ENCODE measurements around the gene HSPG2. TPM values are rescaled to one million over a fixed set of nuclear protein-coding genes. Genes with fewer than 3 reads are reported as not detected.

HSPG2 gene
- total and polyA plus RNA-seq, 9 of the 15 experiments (the other 6 are each of a cell fraction or from before 2014, with no cell fraction given) = 0.14 to 160 (median 15.7) TPM

DNA sequence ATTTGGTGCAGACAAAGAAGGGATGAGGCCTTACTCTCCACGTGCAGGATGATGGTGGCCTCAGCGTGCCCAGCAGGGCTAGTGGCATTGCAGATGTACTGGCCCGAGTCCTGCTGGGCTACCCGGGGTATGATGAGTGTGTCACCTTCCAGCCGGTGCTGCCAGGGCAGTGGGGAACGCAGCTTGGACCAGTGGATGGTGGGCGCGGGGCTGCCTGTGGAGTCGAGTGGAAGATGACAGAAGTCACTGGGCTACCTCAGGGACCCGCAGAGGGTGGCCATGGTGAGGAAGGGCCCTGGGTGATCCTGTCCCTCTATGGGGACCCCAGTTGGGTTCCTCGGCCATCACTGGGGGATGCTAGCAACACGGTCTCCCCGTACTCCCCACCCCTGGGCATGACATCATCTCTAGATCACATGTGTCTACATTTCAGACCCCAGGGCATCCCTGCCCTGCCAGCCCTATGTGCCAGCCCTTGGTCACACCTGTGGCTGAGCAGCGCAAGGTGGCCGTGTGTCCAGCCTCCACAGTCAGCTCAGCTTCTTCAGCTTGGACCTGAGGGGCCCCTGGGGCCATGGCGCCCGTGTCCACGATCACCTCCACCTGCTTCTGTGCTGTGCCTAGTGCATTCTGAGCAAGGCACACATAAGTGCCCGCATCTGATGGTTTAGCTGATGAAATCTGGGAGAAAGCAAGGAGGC lies 97.6 kb downstream of the HSPG2 start (continued):
- TF ChIP-seq, protein P1, sequence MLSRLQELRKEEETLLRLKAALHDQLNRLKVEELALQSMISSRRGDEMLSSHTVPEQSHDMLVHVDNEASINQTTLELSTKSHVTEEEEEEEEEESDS (CRISPR knock-in tag; IDR thresholded peaks at IDR 0.05) = no peak
- TF ChIP-seq, protein P2, sequence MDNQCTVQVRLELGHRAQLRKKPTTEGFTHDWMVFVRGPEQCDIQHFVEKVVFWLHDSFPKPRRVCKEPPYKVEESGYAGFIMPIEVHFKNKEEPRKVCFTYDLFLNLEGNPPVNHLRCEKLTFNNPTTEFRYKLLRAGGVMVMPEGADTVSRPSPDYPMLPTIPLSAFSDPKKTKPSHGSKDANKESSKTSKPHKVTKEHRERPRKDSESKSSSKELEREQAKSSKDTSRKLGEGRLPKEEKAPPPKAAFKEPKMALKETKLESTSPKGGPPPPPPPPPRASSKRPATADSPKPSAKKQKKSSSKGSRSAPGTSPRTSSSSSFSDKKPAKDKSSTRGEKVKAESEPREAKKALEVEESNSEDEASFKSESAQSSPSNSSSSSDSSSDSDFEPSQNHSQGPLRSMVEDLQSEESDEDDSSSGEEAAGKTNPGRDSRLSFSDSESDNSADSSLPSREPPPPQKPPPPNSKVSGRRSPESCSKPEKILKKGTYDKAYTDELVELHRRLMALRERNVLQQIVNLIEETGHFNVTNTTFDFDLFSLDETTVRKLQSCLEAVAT (IDR thresholded peaks at IDR 0.05) = no peak
- TF ChIP-seq, protein P3, sequence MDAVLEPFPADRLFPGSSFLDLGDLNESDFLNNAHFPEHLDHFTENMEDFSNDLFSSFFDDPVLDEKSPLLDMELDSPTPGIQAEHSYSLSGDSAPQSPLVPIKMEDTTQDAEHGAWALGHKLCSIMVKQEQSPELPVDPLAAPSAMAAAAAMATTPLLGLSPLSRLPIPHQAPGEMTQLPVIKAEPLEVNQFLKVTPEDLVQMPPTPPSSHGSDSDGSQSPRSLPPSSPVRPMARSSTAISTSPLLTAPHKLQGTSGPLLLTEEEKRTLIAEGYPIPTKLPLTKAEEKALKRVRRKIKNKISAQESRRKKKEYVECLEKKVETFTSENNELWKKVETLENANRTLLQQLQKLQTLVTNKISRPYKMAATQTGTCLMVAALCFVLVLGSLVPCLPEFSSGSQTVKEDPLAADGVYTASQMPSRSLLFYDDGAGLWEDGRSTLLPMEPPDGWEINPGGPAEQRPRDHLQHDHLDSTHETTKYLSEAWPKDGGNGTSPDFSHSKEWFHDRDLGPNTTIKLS (IDR thresholded peaks at IDR 0.05; ENCODE audit: borderline replicate concordance, low read depth) = no peak
- TF ChIP-seq TSC22D4 (tag; IDR thresholded peaks at IDR 0.05) = no peak
- no peak for TF ChIP-seq EP400 (IDR thresholded peaks at IDR 0.05)
